CD4-positive, alpha-beta T cell treated with Interleukin-4 for 1 hour (primary cell): Measurements from ENCODE around the gene WWOX.

Source experiments
- DNase-seq, 2 donors: peaks; one replicate each; pipeline ENCODE4 v3.0.0-alpha.2; 2020 to 2022

Gene WWOX

GRCh38 chr16:78895681-78896080, 796.2 kb downstream of the WWOX start:
- peak in 1 of 2 donors; percentile 31 for DNase-seq

- DNase-seq = peak; percentile 39 to 68
Measured at GRCh38 chr16:78896280-78896679, 796.8 kb downstream of the WWOX start.

DNA sequence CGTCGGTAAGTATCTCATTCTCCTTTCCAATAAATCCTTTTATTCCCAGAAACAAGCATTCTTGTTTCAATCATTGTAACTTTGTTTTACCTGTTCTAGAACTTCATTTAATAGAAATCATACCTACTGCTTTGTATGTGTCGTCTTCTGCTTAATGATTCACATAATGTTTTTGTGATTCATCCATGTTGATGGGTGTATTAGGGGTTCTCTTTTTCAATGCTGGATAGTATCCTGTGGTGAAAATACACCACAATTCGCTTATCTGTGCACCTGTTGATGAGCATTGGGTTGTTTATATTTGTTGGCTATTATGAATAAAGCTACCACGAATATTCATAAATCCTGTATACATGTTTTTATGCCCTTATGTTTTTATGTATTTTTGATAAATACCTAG, 797.8 kb downstream of the WWOX start:
- DNase-seq = peak in 1 of 2 donors; percentile 21

DNA sequence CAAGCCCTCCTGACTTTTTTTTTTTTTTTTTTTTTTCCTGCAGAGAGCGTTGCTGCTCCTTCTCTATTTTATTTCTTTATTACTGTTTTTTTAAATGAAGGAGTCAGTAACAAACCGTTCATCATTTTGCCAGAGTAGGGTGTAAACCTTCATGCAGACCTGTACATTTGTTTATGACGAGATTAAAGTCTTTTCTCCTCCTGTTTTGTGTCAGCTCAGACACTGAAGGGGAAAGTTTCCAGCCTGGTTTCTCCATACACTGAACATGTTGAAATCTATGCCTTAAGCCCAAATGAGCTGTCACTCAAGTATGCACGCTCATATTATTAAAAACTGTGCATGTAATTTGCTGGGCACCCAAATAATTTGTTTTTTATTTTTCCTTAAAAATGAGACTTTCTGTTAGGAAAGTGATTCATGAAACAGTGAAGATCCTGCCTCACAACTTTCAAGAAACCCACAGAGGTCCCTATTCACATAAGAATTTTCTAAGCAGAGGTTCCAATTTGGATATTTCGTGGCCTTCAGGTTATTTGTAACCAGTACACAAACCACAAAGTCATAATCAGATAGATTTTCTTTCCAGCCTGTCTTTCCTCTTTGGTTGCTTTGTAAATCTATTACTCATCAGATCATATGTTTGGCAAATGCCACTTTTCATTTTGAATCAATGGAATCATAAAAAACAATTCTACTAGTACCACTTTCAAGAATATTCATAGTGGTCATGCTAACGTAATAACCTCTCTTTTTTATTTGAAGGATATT, 800.8 kb downstream of the WWOX start:
- DNase-seq = no peak

- DNase-seq = no peak
Measured at GRCh38 chr16:78900966-78901365, 801.5 kb downstream of the WWOX start.

- DNase-seq = no peak
Measured at GRCh38 chr16:78902321-78902720, 802.9 kb downstream of the WWOX start.

GRCh38 chr16:78903237-78903636, 803.8 kb downstream of the WWOX start:
- DNase-seq = no peak

GRCh38 chr16:78903843-78904242, 804.4 kb downstream of the WWOX start:
- no peak for DNase-seq

- DNase-seq = no peak
Measured at GRCh38 chr16:78906135-78906534, 806.7 kb downstream of the WWOX start.

GRCh38 chr16:78909226-78909625, 809.8 kb downstream of the WWOX start:
- no peak for DNase-seq

DNA sequence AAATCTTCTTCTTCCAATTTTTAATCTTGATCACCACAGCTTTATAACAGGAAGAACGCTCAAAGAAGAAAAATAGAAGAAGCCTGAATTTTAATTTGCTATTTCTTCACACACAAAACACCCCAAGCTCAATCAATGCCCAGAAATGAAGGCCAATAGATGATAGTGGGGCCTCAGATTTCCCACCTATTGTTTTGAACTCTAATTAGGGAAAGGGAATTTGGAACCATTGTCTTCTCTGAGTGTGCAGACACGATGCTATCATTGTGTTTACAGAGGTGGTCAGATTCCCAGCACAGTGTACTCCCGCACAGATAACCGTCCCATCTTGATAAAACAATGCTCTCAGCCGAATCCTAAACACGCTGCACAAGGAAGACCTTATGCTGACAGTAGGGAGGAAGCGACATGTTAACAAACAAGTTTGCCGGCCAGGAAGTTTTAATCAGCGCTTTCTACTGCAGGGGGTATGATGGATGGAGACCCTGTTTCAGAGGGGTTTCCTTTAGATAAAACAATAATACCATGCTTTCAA, 816.4 kb downstream of the WWOX start:
- DNase-seq = no peak

DNA sequence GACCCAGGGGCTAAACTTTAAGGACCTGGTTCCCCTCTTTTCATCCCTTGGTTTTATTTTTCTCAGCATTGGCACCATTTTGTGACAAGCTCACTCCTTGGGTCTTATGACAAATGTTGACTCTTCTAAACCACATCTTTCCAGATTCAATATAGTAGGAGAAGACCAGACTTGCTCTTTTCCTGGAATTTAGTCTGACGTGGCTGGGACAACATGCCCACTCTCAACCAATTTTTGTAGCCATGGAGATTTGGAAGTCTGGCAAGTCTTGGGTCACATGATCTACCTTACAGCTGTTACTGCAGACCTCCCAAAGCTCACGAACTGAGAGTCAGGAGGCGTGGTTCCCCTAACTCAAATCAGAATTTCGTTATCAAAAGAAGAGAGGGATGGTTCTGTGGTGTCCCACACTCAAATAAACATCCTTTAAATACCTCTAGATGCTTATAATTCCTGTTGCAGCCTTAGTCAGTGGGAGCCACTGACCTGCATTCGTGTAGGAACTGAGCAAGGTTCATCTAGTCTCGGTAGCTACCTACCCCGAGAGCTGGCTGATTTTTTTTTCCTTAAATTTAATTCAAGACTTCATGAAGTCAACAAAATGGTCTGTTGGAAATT, 817.6 kb downstream of the WWOX start:
- DNase-seq = no peak

DNA sequence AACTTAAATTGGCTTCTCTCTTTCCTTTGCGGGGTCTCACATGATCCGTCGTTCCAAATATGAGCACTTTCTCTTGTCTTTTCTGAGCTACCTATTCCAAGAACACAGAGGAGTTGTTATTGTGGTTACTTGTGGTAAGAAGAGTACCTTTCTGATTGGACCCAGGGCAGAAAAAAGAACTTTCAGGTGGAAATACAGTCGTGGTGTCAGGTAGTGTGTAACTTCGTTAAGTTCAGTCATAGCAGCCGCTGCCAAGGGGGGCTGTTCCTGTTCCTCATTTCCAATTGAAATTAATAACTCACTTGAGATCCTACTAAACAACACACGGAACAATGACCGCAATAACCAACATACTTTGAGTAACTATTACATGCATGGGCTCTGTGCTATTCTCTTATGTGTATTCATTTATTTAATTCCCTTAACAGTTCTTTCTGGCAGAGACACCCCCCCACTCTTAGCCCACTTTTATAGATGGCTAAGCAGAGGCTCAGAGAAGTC, 819.4 kb downstream of the WWOX start:
- DNase-seq = no peak

DNA sequence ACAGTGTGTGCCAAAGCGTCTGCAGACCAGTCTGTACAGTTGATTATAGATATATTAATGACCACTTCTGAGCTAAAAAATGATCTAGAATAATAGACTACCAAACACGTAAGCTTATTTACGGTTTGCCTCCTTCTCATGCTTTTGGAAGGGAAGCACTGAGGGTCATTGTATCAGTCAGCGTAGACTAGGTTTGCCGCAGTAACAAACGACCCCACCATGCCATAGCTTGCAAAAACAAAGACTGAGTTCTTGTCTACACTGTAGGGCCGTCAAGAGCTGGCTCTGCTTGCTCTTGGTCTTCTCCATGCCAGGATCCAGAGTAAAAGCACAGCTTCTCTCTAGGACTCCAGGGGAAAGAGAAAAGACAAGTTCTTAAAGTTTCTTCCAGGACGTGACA, 820.4 kb downstream of the WWOX start:
- no peak for DNase-seq

- DNase-seq = no peak
Measured at GRCh38 chr16:78920621-78921020, 821.2 kb downstream of the WWOX start.

DNA sequence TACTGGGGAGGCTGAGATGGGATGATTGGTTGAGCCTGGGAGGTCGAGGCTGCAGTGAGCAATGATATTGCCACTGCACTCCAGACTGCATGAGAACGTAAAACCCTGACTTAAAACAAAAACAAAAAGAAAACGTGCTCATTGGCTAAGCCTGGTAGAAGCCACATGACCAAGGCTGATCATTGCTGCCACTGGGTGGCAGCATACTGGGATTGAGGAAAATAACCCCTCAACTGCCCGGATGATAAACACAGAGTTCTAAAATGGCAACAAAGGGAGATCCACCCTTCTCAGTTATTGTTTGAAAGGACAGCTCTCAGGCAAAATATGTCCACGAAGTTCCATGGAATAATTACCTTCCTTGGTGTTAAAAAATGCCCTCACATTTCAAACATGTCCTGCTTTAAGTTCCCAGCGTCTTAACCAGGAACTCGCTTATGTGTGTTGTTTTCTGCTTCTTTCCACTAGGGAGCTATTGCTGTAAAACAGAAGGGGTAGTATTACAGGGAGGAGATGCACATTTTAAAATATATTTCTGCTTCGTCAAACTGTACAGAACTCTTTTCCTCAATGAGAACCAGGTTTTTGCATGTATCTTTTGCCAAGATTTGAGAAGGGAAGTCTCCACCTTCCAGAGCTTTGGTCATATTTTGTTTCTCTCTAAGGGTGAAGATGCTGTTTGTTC, 825.8 kb downstream of the WWOX start:
- DNase-seq = peak; percentile 35 to 47

GRCh38 chr16:78926723-78927210, 827.3 kb downstream of the WWOX start:
- DNase-seq = no peak

GRCh38 chr16:78927766-78928165, 828.3 kb downstream of the WWOX start:
- no peak for DNase-seq

GRCh38 chr16:78929841-78930240, 830.4 kb downstream of the WWOX start:
- DNase-seq = no peak

DNA sequence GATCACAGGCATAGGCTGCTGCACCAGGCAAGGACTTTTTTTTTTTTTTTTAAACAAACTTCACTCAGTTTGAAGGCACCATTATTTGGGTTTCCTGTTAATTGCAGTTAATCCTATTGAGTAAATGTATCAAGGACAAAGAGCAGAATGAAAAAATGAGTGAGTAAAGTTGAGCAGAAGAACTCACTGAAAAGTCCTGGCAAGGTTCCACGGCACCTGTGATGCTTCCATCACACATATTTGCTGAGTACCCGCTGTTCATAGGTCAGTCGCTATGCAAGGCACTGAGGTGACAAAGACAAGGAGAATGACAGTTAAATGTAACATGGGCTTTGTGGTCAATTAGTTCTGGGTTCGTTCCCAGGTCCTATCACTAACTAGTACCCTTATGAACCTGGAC, 831.1 kb downstream of the WWOX start:
- DNase-seq = no peak

DNA sequence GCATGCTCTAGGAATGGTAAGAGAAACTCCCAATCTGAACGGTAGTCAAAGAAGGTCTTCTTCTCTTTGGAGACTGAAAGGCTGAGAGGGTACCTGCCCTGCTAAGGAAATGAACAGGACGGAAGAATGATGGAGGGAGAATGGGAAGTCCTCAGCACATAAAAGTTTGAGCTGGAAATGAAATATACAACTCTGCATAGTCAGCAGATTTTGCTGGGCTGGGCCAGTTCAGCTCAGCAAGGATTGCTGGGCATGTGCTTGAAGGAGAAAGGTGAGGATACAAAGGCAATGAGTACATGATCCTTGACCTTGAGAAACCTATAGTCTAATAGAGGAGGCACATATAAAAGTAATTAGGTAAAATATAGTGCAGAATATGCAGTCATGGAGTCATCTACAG, 831.8 kb downstream of the WWOX start:
- DNase-seq = no peak

DNA sequence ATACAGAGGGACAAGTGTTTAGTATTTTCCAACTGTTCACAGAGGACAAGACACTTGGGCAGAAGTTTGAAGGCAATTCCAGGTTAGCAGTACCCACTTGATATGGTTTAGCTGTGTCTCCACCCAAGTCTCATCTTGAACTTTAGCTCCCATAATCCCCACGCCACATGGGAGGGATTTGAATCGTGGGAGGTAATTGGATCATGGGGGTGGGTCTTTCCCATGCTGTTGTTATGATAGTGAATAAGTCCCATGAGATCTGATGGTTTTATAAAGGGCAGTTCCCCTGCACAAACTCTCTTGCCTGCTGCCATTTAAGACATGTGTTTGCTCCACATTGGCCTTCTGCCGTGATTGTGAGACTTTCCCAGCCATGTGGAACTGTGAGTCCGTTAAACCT, 832.2 kb downstream of the WWOX start:
- no peak for DNase-seq

DNA sequence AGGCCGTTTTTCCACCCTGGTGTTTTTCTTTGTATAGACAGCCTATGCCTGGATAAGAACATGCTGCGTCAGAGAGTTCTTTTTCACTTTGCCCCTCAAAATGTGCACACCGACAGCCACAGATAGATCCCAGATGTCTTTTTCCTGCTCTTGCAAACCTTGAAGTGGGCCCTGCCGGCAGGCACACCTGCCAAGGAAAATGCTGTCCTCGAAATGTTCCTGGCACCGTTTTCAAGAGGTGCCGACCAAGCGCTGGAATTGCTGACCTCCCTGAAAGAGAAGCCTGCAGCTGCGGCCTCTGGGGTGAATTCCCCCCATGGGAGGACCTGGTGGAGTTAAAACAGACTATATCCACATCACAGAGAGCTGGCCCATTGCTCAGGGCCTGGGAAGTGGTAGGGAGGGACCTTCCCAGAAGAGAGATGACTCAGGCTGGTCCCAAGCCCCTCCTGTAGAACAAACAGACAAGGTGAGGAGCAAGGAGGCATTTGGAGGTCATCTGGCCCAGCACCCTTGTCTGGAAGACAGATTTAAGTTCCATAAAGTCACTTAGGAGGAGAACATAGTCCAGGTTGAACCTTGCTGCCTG, 833.0 kb downstream of the WWOX start:
- DNase-seq = no peak
